GM12801 (cell line): ENCODE results near the gene GUK1.

ENCODE experiments used
- CTCF ChIP-seq: IDR thresholded peaks from one replicate; pipeline ENCODE4 v1.5.1; 2011; ENCODE audit warnings: control low read depth; ENCODE audit not compliant: insufficient read length; ENCODE audit errors: extremely low read depth

The GUK1 gene

GRCh38 chr1:228176461-228177182, 36.5 kb downstream of the GUK1 start:
- no peak for TF ChIP-seq CTCF

GRCh38 chr1:228177183-228177475, 37.0 kb downstream of the GUK1 start:
- TF ChIP-seq CTCF: no peak

- TF ChIP-seq CTCF: no peak
Measured at GRCh38 chr1:228177721-228178710, 37.9 kb downstream of the GUK1 start.

- TF ChIP-seq CTCF: no peak
Measured at GRCh38 chr1:228178737-228179684, 38.9 kb downstream of the GUK1 start.

- no peak for TF ChIP-seq CTCF
Measured at GRCh38 chr1:228180271-228180958, 40.3 kb downstream of the GUK1 start.

- no peak for TF ChIP-seq CTCF
Measured at GRCh38 chr1:228180959-228181644, 41.0 kb downstream of the GUK1 start.
